CD4-positive, CD25-positive, alpha-beta regulatory T cell (primary cell): Measurements from ENCODE around the gene SF3B5. TPM values are rescaled to one million over a fixed set of nuclear protein-coding genes. Genes with fewer than 3 reads are reported as not detected.

Experiments used
- ATAC-seq, 2 donors: fragments of 150-1000 bp; cut with Tn5 transposase; one replicate each; pipeline ENCODE4 v1.10.0; 2021; ENCODE audit warnings: low read depth in 2 of 2, moderate number of reproducible peaks in 2 of 2, moderate library complexity in 1 of 2
- DNase-seq, 3 donors: peaks; one replicate each; pipeline versions ENCODE4 v3.0.0 to v3.0.0-alpha.2; 2012 to 2022; ENCODE audit warnings: mixed read lengths in 1 of 3
- H3K27ac ChIP-seq: one replicate; pipeline ENCODE4 v1.7.0; 2013; ENCODE audit warnings: mild to moderate bottlenecking, low read length; ENCODE audit not compliant: insufficient read depth, poor library complexity, severe bottlenecking
- H3K27me3 ChIP-seq: one replicate; pipeline ENCODE4 v1.7.0; 2013; ENCODE audit warnings: low read length; ENCODE audit not compliant: control insufficient read depth, insufficient read depth
- H3K36me3 ChIP-seq: one replicate; pipeline ENCODE4 v1.7.0; 2013; ENCODE audit warnings: mild to moderate bottlenecking, low read length, moderate library complexity; ENCODE audit not compliant: control insufficient read depth, insufficient read depth
- H3K4me1 ChIP-seq: 2 replicates; pipeline ENCODE4 v1.7.0; 2013; ENCODE audit warnings: mild to moderate bottlenecking, low read length; ENCODE audit not compliant: insufficient read depth, control insufficient read depth, poor library complexity, severe bottlenecking
- H3K4me3 ChIP-seq: one replicate; pipeline ENCODE4 v1.7.0; 2013; ENCODE audit warnings: low read depth, mild to moderate bottlenecking, low read length, moderate library complexity
- H3K9me3 ChIP-seq, 2 experiments: 1 replicate in 1 of 2; 2 replicates in 1 of 2; pipeline ENCODE4 v1.7.0; 2013; ENCODE audit warnings: low read length in 2 of 2, mild to moderate bottlenecking in 1 of 2, moderate library complexity in 1 of 2; ENCODE audit not compliant: control insufficient read depth in 2 of 2
- H3K27ac Mint-ChIP-seq, 3 donors: one replicate each; pipeline ENCODE4 v1.8.0; 2020 to 2022; ENCODE audit warnings: mild to moderate bottlenecking in 3 of 3, mixed read lengths in 3 of 3, moderate library complexity in 2 of 3
- H3K27me3 Mint-ChIP-seq: one replicate; pipeline ENCODE4 v1.8.0; 2022; ENCODE audit warnings: mild to moderate bottlenecking, mixed read lengths
- H3K36me3 Mint-ChIP-seq: one replicate; pipeline ENCODE4 v1.8.0; 2020; ENCODE audit warnings: mixed read lengths
- H3K4me1 Mint-ChIP-seq, 4 donors: one replicate each; pipeline ENCODE4 v1.8.0; 2020 to 2022; ENCODE audit warnings: mixed read lengths in 4 of 4, mild to moderate bottlenecking in 1 of 4
- H3K4me3 Mint-ChIP-seq, 4 donors: one replicate each; pipeline ENCODE4 v1.8.0; 2020 to 2022; ENCODE audit warnings: mild to moderate bottlenecking in 4 of 4, mixed read lengths in 4 of 4, moderate library complexity in 3 of 4
- H3K9me3 Mint-ChIP-seq, 7 donors: one replicate each; pipeline ENCODE4 v1.8.0; 2020 to 2022; ENCODE audit warnings: mixed read lengths in 7 of 7, mild to moderate bottlenecking in 3 of 7, moderate library complexity in 2 of 7
- polyA plus RNA-seq, 4 donors: library from polyadenylated mRNA; unstranded; fragments of 300-500 nt; fragmentation: Illumina TruSeq; gene quantifications; one replicate each; pipeline ENCODE4 v1.2.3, GENCODE V29; 2021
- total RNA-seq: library from RNA; stranded (reverse); gene quantifications from one replicate; pipeline ENCODE4 v1.2.3, GENCODE V29; 2022

Gene SF3B5
- total and polyA plus RNA-seq, 5 donors from 2014 or later = 127 to 448 (median 440) TPM

GRCh38 chr6:144069506-144069905, 25.9 kb downstream of the SF3B5 start:
- DNase-seq (no peak), ATAC-seq (no peak)
- Histone ChIP-seq H3K4me1 (peaks cover 7% of the 10 kb centered on the region), H3K4me3 (no peak overlapping the region), H3K9me3 (no peaks in the 10 kb centered on the region), H3K27me3 (peaks cover 2% of the 10 kb centered on the region), H3K27ac (no peak overlapping the region), H3K36me3 (no peaks in the 10 kb centered on the region)
- Mint-ChIP-seq H3K27ac (no peak overlapping the region), H3K9me3 (peaks cover 0 to 2% (median 0%) of the 10 kb centered on the region in 7 donors), H3K4me3 (no peak overlapping the region), H3K36me3 (peaks cover 4% of the 10 kb centered on the region), H3K27me3 (peaks cover 16% of the 10 kb centered on the region), H3K4me1 (peaks cover 5 to 22% (median 10%) of the 10 kb centered on the region in 4 donors)

- no peak overlapping the region for H3K27ac Mint-ChIP-seq
- H3K27me3 Mint-ChIP-seq = peaks cover 16% of the 10 kb centered on the region
- peak overlapping the region in 1 of 4 donors; percentile 63 for H3K4me3 Mint-ChIP-seq
These were observed 26.6 kb downstream of the SF3B5 start for GRCh38 chr6:144068794-144069193.

GRCh38 chr6:144066741-144067484, 28.5 kb downstream of the SF3B5 start:
- H3K4me1 ChIP-seq = peaks cover 16% of the 10 kb centered on the region
- ATAC-seq (no peak), DNase-seq (peak in 1 of 3 donors; percentile 49)
- peaks cover 2% of the 10 kb centered on the region for H3K27me3 ChIP-seq
- Mint-ChIP-seq H3K27ac (no peak overlapping the region), H3K9me3 (peaks cover 0 to 2% (median 0%) of the 10 kb centered on the region in 7 donors), H3K36me3 (peaks cover 4% of the 10 kb centered on the region), H3K27me3 (peaks cover 16% of the 10 kb centered on the region), H3K4me1 (peaks cover 5 to 37% (median 20%) of the 10 kb centered on the region in 4 donors), H3K4me3 (peak overlapping the region in 1 of 4 donors; percentile 47)
- no peaks in the 10 kb centered on the region for H3K36me3 ChIP-seq
- H3K4me3 ChIP-seq = no peak overlapping the region
- H3K27ac ChIP-seq = no peak overlapping the region
- no peaks in the 10 kb centered on the region for H3K9me3 ChIP-seq

More at GRCh38 chr6:144068794-144069193, 26.6 kb downstream of the SF3B5 start:
- DNase-seq (no peak), ATAC-seq (no peak)
- H3K9me3 ChIP-seq = no peaks in the 10 kb centered on the region
- no peaks in the 10 kb centered on the region for H3K36me3 ChIP-seq
- Mint-ChIP-seq H3K4me1 (peaks cover 5 to 22% (median 10%) of the 10 kb centered on the region in 4 donors), H3K36me3 (peaks cover 4% of the 10 kb centered on the region), H3K9me3 (peaks cover 0 to 2% (median 0%) of the 10 kb centered on the region in 7 donors)
- H3K27me3 ChIP-seq = peaks cover 2% of the 10 kb centered on the region
- H3K4me1 ChIP-seq = peaks cover 7% of the 10 kb centered on the region
- H3K27ac ChIP-seq = no peak overlapping the region
- H3K4me3 ChIP-seq = no peak overlapping the region

- peak overlapping the region in 1 of 4 donors; percentile 47 for H3K4me3 Mint-ChIP-seq
- no peaks in the 10 kb centered on the region for H3K9me3 Mint-ChIP-seq
- Histone ChIP-seq H3K27ac (no peak overlapping the region), H3K9me3 (no peaks in the 10 kb centered on the region), H3K4me3 (no peak overlapping the region), H3K36me3 (no peaks in the 10 kb centered on the region), H3K27me3 (peaks cover 2% of the 10 kb centered on the region), H3K4me1 (peaks cover 16% of the 10 kb centered on the region)
- no peak overlapping the region for H3K27ac Mint-ChIP-seq
- DNase-seq (no peak), ATAC-seq (no peak)
- peaks cover 16% of the 10 kb centered on the region for H3K27me3 Mint-ChIP-seq
- H3K4me1 Mint-ChIP-seq = peaks cover 5 to 37% (median 20%) of the 10 kb centered on the region in 4 donors
- H3K36me3 Mint-ChIP-seq = peaks cover 4% of the 10 kb centered on the region
These were observed 29.1 kb downstream of the SF3B5 start for GRCh38 chr6:144066255-144066654.

GRCh38 chr6:144065213-144065660, 30.1 kb downstream of the SF3B5 start:
- Mint-ChIP-seq H3K4me1 (peaks cover 5 to 37% (median 20%) of the 10 kb centered on the region in 4 donors), H3K27me3 (peaks cover 11% of the 10 kb centered on the region), H3K9me3 (no peaks in the 10 kb centered on the region), H3K27ac (peak overlapping the region; percentile 93 to 95 (median 94)), H3K4me3 (peak overlapping the region; percentile 85 to 93 (median 89)), H3K36me3 (no peaks in the 10 kb centered on the region)
- DNase-seq (peak in 1 of 3 donors; percentile 22), ATAC-seq (no peak)
- Histone ChIP-seq H3K9me3 (no peaks in the 10 kb centered on the region), H3K36me3 (no peaks in the 10 kb centered on the region), H3K4me3 (peak overlapping the region; percentile 74), H3K27ac (no peak overlapping the region), H3K4me1 (peaks cover 16% of the 10 kb centered on the region), H3K27me3 (peaks cover 2% of the 10 kb centered on the region)

- Mint-ChIP-seq H3K9me3 (no peaks in the 10 kb centered on the region), H3K4me3 (peak overlapping the region; percentile 85 to 93 (median 89))
- peak overlapping the region; percentile 74 for H3K4me3 ChIP-seq
These were observed 30.8 kb downstream of the SF3B5 start for GRCh38 chr6:144064402-144065212.

GRCh38 chr6:144063744-144064401, 31.5 kb downstream of the SF3B5 start:
- H3K27ac Mint-ChIP-seq = peak overlapping the region; percentile 88 to 94 (median 90)
- peak; percentile 95 to 96 for ATAC-seq
- H3K4me1 ChIP-seq = peaks cover 16% of the 10 kb centered on the region
- H3K9me3 Mint-ChIP-seq = no peaks in the 10 kb centered on the region
- H3K9me3 ChIP-seq = no peaks in the 10 kb centered on the region
- H3K27me3 Mint-ChIP-seq = peaks cover 11% of the 10 kb centered on the region
- H3K4me1 Mint-ChIP-seq = peaks cover 5 to 37% (median 20%) of the 10 kb centered on the region in 4 donors
- H3K36me3 ChIP-seq = no peaks in the 10 kb centered on the region
- H3K27me3 ChIP-seq = peaks cover 2% of the 10 kb centered on the region
- H3K4me3 ChIP-seq = peak overlapping the region; percentile 79
- H3K36me3 Mint-ChIP-seq = no peaks in the 10 kb centered on the region
- peak overlapping the region; percentile 84 to 93 (median 88) for H3K4me3 Mint-ChIP-seq
- peak; percentile 85 to 95 (median 90) for DNase-seq
- H3K27ac ChIP-seq = peak overlapping the region; percentile 83

More at GRCh38 chr6:144064402-144065212, 30.8 kb downstream of the SF3B5 start:
- H3K36me3 Mint-ChIP-seq = no peaks in the 10 kb centered on the region
- H3K27ac Mint-ChIP-seq = peak overlapping the region; percentile 93 to 95 (median 94)
- peak in 1 of 2 donors; percentile 9 for ATAC-seq
- DNase-seq = peak; percentile 24 to 63 (median 42)
- H3K27me3 ChIP-seq = peaks cover 2% of the 10 kb centered on the region
- H3K27ac ChIP-seq = peak overlapping the region; percentile 83
- peaks cover 11% of the 10 kb centered on the region for H3K27me3 Mint-ChIP-seq
- H3K4me1 Mint-ChIP-seq = peaks cover 5 to 37% (median 20%) of the 10 kb centered on the region in 4 donors
- no peaks in the 10 kb centered on the region for H3K9me3 ChIP-seq
- H3K4me1 ChIP-seq = peaks cover 16% of the 10 kb centered on the region
- no peaks in the 10 kb centered on the region for H3K36me3 ChIP-seq
